ENCODE data around the gene ZNF532.

DNA sequence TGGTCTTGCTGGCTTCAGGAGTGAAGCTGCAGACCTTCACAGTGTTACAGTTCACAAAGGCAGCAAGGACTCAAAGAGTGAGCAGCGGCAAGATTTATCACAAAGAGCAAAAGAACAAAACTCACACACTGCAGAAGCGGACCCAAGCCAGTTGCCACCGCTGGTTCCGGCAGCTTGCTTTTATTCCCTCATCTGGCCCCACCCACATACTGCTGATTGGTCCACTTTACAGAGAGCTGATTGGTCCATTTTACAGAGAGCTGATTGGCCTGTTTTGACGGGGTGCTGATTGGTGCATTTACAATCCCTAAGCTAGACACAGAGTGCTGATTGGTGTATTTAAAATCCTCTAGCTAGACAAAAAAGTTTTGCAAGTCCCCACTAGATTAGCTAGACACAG lies 37.2 kb upstream of the ZNF532 start:
- TF ChIP-seq EZH2phosphoT487 (IDR thresholded peaks at IDR 0.05) (no peak), EZH2 (IDR thresholded peaks at IDR 0.05) (no peak)
- TF ChIP-seq, protein P1, sequence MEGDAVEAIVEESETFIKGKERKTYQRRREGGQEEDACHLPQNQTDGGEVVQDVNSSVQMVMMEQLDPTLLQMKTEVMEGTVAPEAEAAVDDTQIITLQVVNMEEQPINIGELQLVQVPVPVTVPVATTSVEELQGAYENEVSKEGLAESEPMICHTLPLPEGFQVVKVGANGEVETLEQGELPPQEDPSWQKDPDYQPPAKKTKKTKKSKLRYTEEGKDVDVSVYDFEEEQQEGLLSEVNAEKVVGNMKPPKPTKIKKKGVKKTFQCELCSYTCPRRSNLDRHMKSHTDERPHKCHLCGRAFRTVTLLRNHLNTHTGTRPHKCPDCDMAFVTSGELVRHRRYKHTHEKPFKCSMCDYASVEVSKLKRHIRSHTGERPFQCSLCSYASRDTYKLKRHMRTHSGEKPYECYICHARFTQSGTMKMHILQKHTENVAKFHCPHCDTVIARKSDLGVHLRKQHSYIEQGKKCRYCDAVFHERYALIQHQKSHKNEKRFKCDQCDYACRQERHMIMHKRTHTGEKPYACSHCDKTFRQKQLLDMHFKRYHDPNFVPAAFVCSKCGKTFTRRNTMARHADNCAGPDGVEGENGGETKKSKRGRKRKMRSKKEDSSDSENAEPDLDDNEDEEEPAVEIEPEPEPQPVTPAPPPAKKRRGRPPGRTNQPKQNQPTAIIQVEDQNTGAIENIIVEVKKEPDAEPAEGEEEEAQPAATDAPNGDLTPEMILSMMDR (IDR thresholded peaks at IDR 0.05) = no peak
